SK-N-SH treated with all-trans-retinoic acid at 6 μM for 48 hours (cell line): ENCODE results near the gene PON3.

Experiments used
- ATAC-seq: fragments of 200-7000 bp; cut with Tn5 transposase; 3 replicates; pipeline ENCODE4 v1.9.1; 2020; ENCODE audit warnings: mild to moderate bottlenecking, moderate library complexity
- ARNTL ChIP-seq: fragments of 450-650 bp; formaldehyde crosslinking; IDR thresholded peaks from 2 replicates; pipeline ENCODE4 v1.5.0; 2020; ENCODE audit warnings: low read depth, mild to moderate bottlenecking, moderate library complexity, borderline replicate concordance
- BACH2 ChIP-seq: fragments of 250-450 bp; sonication (Bioruptor Pico); IDR thresholded peaks from 2 replicates; pipeline ENCODE4 v1.9.0; 2021; ENCODE audit warnings: mild to moderate bottlenecking, borderline replicate concordance
- CSDC2 ChIP-seq: fragments of 250-450 bp; sonication (Bioruptor Pico); IDR thresholded peaks from 2 replicates; pipeline ENCODE4 v1.5.0; 2020; ENCODE audit warnings: mild to moderate bottlenecking, moderate library complexity
- CSRNP3 ChIP-seq: fragments of 250-450 bp; sonication (Bioruptor Pico); IDR thresholded peaks from 2 replicates; pipeline ENCODE4 v1.5.1; 2021; ENCODE audit warnings: mild to moderate bottlenecking, moderate library complexity
- ESRRG ChIP-seq: fragments of 250-450 bp; sonication (Bioruptor Pico); IDR thresholded peaks from 2 replicates; pipeline ENCODE4 v1.6.1; 2021; ENCODE audit warnings: mild to moderate bottlenecking
- GLIS3 ChIP-seq: fragments of 250-450 bp; sonication (Bioruptor Pico); IDR thresholded peaks from 2 replicates; pipeline ENCODE4 v1.5.0; 2020; ENCODE audit warnings: mild to moderate bottlenecking, moderate library complexity
- ISL1 ChIP-seq: fragments of 250-450 bp; sonication (Bioruptor Pico); IDR thresholded peaks from 2 replicates; pipeline ENCODE4 v2.1.2; 2022; ENCODE audit warnings: mild to moderate bottlenecking, moderate library complexity
- OSR1 ChIP-seq: fragments of 250-450 bp; sonication (Bioruptor Pico); IDR thresholded peaks from 2 replicates; pipeline ENCODE4 v1.8.0; 2022; ENCODE audit warnings: moderate library complexity, mild to moderate bottlenecking, inconsistent platforms
- PATZ1 ChIP-seq: fragments of 250-450 bp; sonication (Bioruptor Pico); IDR thresholded peaks from 2 replicates; pipeline ENCODE4 v1.8.0; 2020; ENCODE audit warnings: mild to moderate bottlenecking, moderate library complexity, borderline replicate concordance
- POU6F1 ChIP-seq: fragments of 250-450 bp; sonication (Bioruptor Pico); IDR thresholded peaks from 2 replicates; pipeline ENCODE4 v1.8.0; 2021; ENCODE audit warnings: low read depth, mild to moderate bottlenecking, moderate library complexity, borderline replicate concordance
- PPARA ChIP-seq: fragments of 250-450 bp; sonication (Bioruptor Pico); IDR thresholded peaks from 2 replicates; pipeline ENCODE4 v1.5.0; 2020; ENCODE audit warnings: mild to moderate bottlenecking, borderline replicate concordance
- RARB ChIP-seq: fragments of 250-450 bp; sonication (Bioruptor Pico); IDR thresholded peaks from 2 replicates; pipeline ENCODE4 v1.8.0; 2021; ENCODE audit warnings: mild to moderate bottlenecking, moderate library complexity
- SNAI2 ChIP-seq: fragments of 250-450 bp; sonication (Bioruptor Pico); IDR thresholded peaks from 2 replicates; pipeline ENCODE4 v1.5.0; 2020; ENCODE audit warnings: mild to moderate bottlenecking, moderate library complexity
- TCF4 ChIP-seq: fragments of 250-450 bp; sonication (Bioruptor Pico); IDR thresholded peaks from 2 replicates; pipeline ENCODE4 v1.8.0; 2021; ENCODE audit warnings: mild to moderate bottlenecking, moderate library complexity, borderline replicate concordance
- TOX ChIP-seq: fragments of 250-450 bp; sonication (Bioruptor Pico); IDR thresholded peaks from 2 replicates; pipeline ENCODE4 v1.8.0; 2021; ENCODE audit warnings: mild to moderate bottlenecking, moderate library complexity, borderline replicate concordance
- TSHZ2 ChIP-seq: fragments of 250-450 bp; sonication (Bioruptor Pico); IDR thresholded peaks from 2 replicates; pipeline ENCODE4 v1.5.0; 2020; ENCODE audit warnings: mild to moderate bottlenecking, moderate library complexity
- ZC3H10 ChIP-seq: fragments of 250-450 bp; sonication (Bioruptor Pico); IDR thresholded peaks from 2 replicates; pipeline ENCODE4 v1.5.1; 2021; ENCODE audit warnings: mild to moderate bottlenecking, moderate library complexity
- ZFP3 ChIP-seq: fragments of 250-450 bp; sonication (Bioruptor Pico); IDR thresholded peaks from 2 replicates; pipeline ENCODE4 v1.5.0; 2020; ENCODE audit warnings: mild to moderate bottlenecking, moderate library complexity
- ZFP30 ChIP-seq: fragments of 450-650 bp; formaldehyde crosslinking; IDR thresholded peaks from 2 replicates; pipeline ENCODE4 v1.5.0; 2022; ENCODE audit warnings: mild to moderate bottlenecking, moderate library complexity
- ZNF565 ChIP-seq: fragments of 450-650 bp; formaldehyde crosslinking; conservative IDR thresholded peaks from 2 replicates; pipeline ENCODE4 v1.5.0; 2020; ENCODE audit warnings: low read depth, mild to moderate bottlenecking, moderate library complexity
- ZNF70 ChIP-seq: fragments of 450-650 bp; formaldehyde crosslinking; IDR thresholded peaks from 2 replicates; pipeline ENCODE4 v1.5.0; 2020; ENCODE audit warnings: mild to moderate bottlenecking, moderate library complexity
- ZNF8 ChIP-seq: fragments of 450-650 bp; formaldehyde crosslinking; IDR thresholded peaks from 2 replicates; pipeline ENCODE4 v1.5.0; 2020; ENCODE audit warnings: mild to moderate bottlenecking, moderate library complexity

Gene PON3

GRCh38 chr7:95441042-95441823 is 45.1 kb upstream of the PON3 start:
- 0 out of 3 replicates have a peak, but pooled peaks have one; percentile 30 for ATAC-seq

GRCh38 chr7:95440394-95441038 is 44.3 kb upstream of the PON3 start:
- ATAC-seq, result no peak
- TF ChIP-seq RARB (CRISPR knock-in tag) (no peak), TOX (CRISPR knock-in tag) (no peak), ZNF70 (CRISPR knock-in tag) (no peak), ISL1 (CRISPR knock-in tag) (no peak), ZFP30 (no peak), ARNTL (CRISPR knock-in tag) (no peak), PATZ1 (no peak), TSHZ2 (no peak), ZFP3 (no peak), SNAI2 (CRISPR knock-in tag) (no peak), ESRRG (CRISPR knock-in tag) (no peak), CSRNP3 (CRISPR knock-in tag) (no peak), TCF4 (CRISPR knock-in tag) (no peak), ZC3H10 (CRISPR knock-in tag) (no peak), BACH2 (CRISPR knock-in tag) (no peak), ZNF565 (CRISPR knock-in tag) (no peak), POU6F1 (no peak), CSDC2 (CRISPR knock-in tag) (no peak), OSR1 (CRISPR knock-in tag) (no peak)

More at GRCh38 chr7:95441042-95441823, 45.1 kb upstream of the PON3 start:
- no peak for TF ChIP-seq ZNF8
- TF ChIP-seq ISL1 (CRISPR knock-in tag), result no peak

- ATAC-seq, result no peak
- TF ChIP-seq PPARA (CRISPR knock-in tag) (no peak), TSHZ2 (no peak), SNAI2 (CRISPR knock-in tag) (no peak), OSR1 (CRISPR knock-in tag) (no peak), ZC3H10 (CRISPR knock-in tag) (no peak), PATZ1 (no peak), BACH2 (CRISPR knock-in tag) (no peak), ZFP30 (no peak), ESRRG (CRISPR knock-in tag) (no peak), GLIS3 (no peak), TCF4 (CRISPR knock-in tag) (no peak), ZNF70 (CRISPR knock-in tag) (no peak), CSRNP3 (CRISPR knock-in tag) (no peak)
These were observed 40.2 kb upstream of the PON3 start for GRCh38 chr7:95436407-95436806.
